WTC11 (cell line): Measurements from ENCODE around the gene SLC37A3. TPM values are rescaled to one million over a fixed set of nuclear protein-coding genes. Genes with fewer than 3 reads are reported as not detected.

Experiments used
- ATAC-seq: fragments of 200-7000 bp; cut with Tn5 transposase; 2 replicates; pipeline ENCODE4 v1.10.0; 2021; ENCODE audit warnings: mild to moderate bottlenecking, moderate library complexity
- CTCF ChIA-PET: fragments of 300-600 bp; sonication (Branson Sonifier 250); formaldehyde crosslinking; loops from one replicate; lab custom pipeline; 2021; ENCODE audit warnings: antibody characterized with exemption; lab: Charles Lee
- POLR2A ChIA-PET: fragments of 350-600 bp; sonication (Branson Sonifier 250); formaldehyde crosslinking; loops from one replicate; lab custom pipeline; 2021; ENCODE audit warnings: antibody characterized with exemption; lab: Charles Lee
- DNase-seq: peaks from one replicate; pipeline ENCODE4 v3.0.0; 2021; ENCODE audit warnings: low spot score
- H3K27ac Mint-ChIP-seq: 2 replicates; pipeline ENCODE4 v1.8.0; 2021; ENCODE audit warnings: mixed read lengths
- H3K27me3 Mint-ChIP-seq: 2 replicates; pipeline ENCODE4 v1.8.0; 2021; ENCODE audit warnings: low read depth, mild to moderate bottlenecking, moderate library complexity, mixed read lengths
- H3K36me3 Mint-ChIP-seq: 2 replicates; pipeline ENCODE4 v1.8.0; 2021; ENCODE audit warnings: mixed read lengths
- H3K4me1 Mint-ChIP-seq: 2 replicates; pipeline ENCODE4 v1.8.0; 2022; ENCODE audit warnings: mixed read lengths
- H3K4me3 Mint-ChIP-seq: 2 replicates; pipeline ENCODE4 v1.8.0; 2021; ENCODE audit warnings: mild to moderate bottlenecking, moderate library complexity, mixed read lengths
- H3K9me3 Mint-ChIP-seq: 2 replicates; pipeline ENCODE4 v1.8.0; 2021; ENCODE audit warnings: mixed read lengths
- CREB1 ChIP-seq: sonication (generic); formaldehyde crosslinking; IDR thresholded peaks from 2 replicates; pipeline ENCODE4 v1.8.0; 2023; ENCODE audit warnings: mild to moderate bottlenecking, missing genetic modification reagents
- E2F5 ChIP-seq: sonication (generic); formaldehyde crosslinking; IDR thresholded peaks from 2 replicates; pipeline ENCODE4 v1.8.1; 2022; ENCODE audit warnings: mild to moderate bottlenecking, moderate library complexity, missing genetic modification reagents
- GTF2I ChIP-seq: fragments of 250-450 bp; sonication (Bioruptor Pico); conservative IDR thresholded peaks from 2 replicates; pipeline ENCODE4 v1.4.0; 2021; ENCODE audit warnings: mild to moderate bottlenecking
- KAT7 ChIP-seq: sonication (generic); formaldehyde crosslinking; IDR thresholded peaks from 2 replicates; pipeline ENCODE4 v1.8.1; 2023; ENCODE audit warnings: missing genetic modification reagents, mild to moderate bottlenecking, borderline replicate concordance
- MLX ChIP-seq: sonication (generic); formaldehyde crosslinking; IDR thresholded peaks from 2 replicates; pipeline ENCODE4 v1.8.1; 2023; ENCODE audit warnings: mild to moderate bottlenecking, missing genetic modification reagents, moderate library complexity
- NFYB ChIP-seq: sonication (generic); formaldehyde crosslinking; conservative IDR thresholded peaks from 2 replicates; pipeline ENCODE4 v1.8.0; 2022; ENCODE audit warnings: low read depth, missing genetic modification reagents
- PREB ChIP-seq: sonication (generic); formaldehyde crosslinking; IDR thresholded peaks from 2 replicates; pipeline ENCODE4 v1.8.1; 2022; ENCODE audit warnings: mild to moderate bottlenecking, missing genetic modification reagents, moderate library complexity, borderline replicate concordance
- RELA ChIP-seq: sonication (generic); formaldehyde crosslinking; IDR thresholded peaks from 2 replicates; pipeline ENCODE4 v1.8.1; 2022; ENCODE audit warnings: missing genetic modification reagents, mild to moderate bottlenecking, borderline replicate concordance
- TEAD4 ChIP-seq: sonication (generic); formaldehyde crosslinking; IDR thresholded peaks from 2 replicates; pipeline ENCODE4 v1.8.0; 2022; ENCODE audit warnings: mild to moderate bottlenecking, missing genetic modification reagents
- TP53 ChIP-seq: sonication (generic); formaldehyde crosslinking; IDR thresholded peaks from 2 replicates; pipeline ENCODE4 v1.8.1; 2023; ENCODE audit warnings: mild to moderate bottlenecking, missing genetic modification reagents
- USF2 ChIP-seq: sonication (generic); formaldehyde crosslinking; IDR thresholded peaks from 2 replicates; pipeline ENCODE4 v1.8.1; 2023; ENCODE audit warnings: mild to moderate bottlenecking, missing genetic modification reagents, moderate library complexity
- ZNF138 ChIP-seq: sonication (generic); formaldehyde crosslinking; conservative IDR thresholded peaks from 2 replicates; pipeline ENCODE4 v1.8.1; 2022; ENCODE audit warnings: mild to moderate bottlenecking, moderate library complexity, missing genetic modification reagents
- ZNF263 ChIP-seq: sonication (generic); formaldehyde crosslinking; IDR thresholded peaks from 2 replicates; pipeline ENCODE4 v1.8.1; 2022; ENCODE audit warnings: low read depth, mild to moderate bottlenecking, moderate library complexity, missing genetic modification reagents
- ZNF425 ChIP-seq: fragments of 250-450 bp; sonication (Bioruptor Pico); conservative IDR thresholded peaks from 2 replicates; pipeline ENCODE4 v1.9.0; 2021; ENCODE audit warnings: mild to moderate bottlenecking
- ZNF532 ChIP-seq: fragments of 250-450 bp; sonication (Bioruptor Pico); IDR thresholded peaks from 2 replicates; pipeline ENCODE4 v1.9.0; 2021; ENCODE audit warnings: mild to moderate bottlenecking, borderline replicate concordance
- ZSCAN18 ChIP-seq: fragments of 250-450 bp; sonication (Bioruptor Pico); IDR thresholded peaks from 2 replicates; pipeline ENCODE4 v2.1.2; 2022; ENCODE audit warnings: mild to moderate bottlenecking, moderate library complexity
- total RNA-seq: library from RNA; stranded (reverse); gene quantifications from 3 replicates; pipeline ENCODE4 v1.2.3, GENCODE V29; 2021

Gene SLC37A3
- total RNA-seq, 1 experiment from 2014 or later: 54.8 TPM

- Mint-ChIP-seq H3K36me3 (no peaks in the 10 kb centered on the region), H3K4me3 (no peak overlapping the region), H3K27me3 (no peaks in the 10 kb centered on the region), H3K4me1 (no peaks in the 10 kb centered on the region), H3K27ac (no peak overlapping the region), H3K9me3 (no peaks in the 10 kb centered on the region)
- ChIA-PET POLR2A (no interaction called here), CTCF (interaction anchor here (0.8 to 1.1 kb wide), 3 partner anchors 18 to 95 kb away, joined by 3 to 4 read pairs (median 3); no protein-coding TSS in a partner anchor)
- TF ChIP-seq ZNF138 (CRISPR knock-in tag) (no peak), NFYB (CRISPR knock-in tag) (no peak), ZNF263 (CRISPR knock-in tag) (no peak), KAT7 (no peak), USF2 (CRISPR knock-in tag) (no peak), ZNF425 (CRISPR knock-in tag) (no peak), CREB1 (no peak), MLX (CRISPR knock-in tag) (no peak), ZNF532 (CRISPR knock-in tag) (no peak), GTF2I (no peak), E2F5 (CRISPR knock-in tag) (no peak), TEAD4 (no peak), RELA (no peak), ZSCAN18 (CRISPR knock-in tag) (no peak), TP53 (CRISPR knock-in tag) (no peak), PREB (CRISPR knock-in tag) (no peak)
- DNase-seq: no peak
- ATAC-seq: no peak
These were observed 73.6 kb downstream of the SLC37A3 start for GRCh38 chr7:140324714-140325113.
